ENCODE measurements around the gene IL2RA.

- no peak for TF ChIP-seq CTCF (IDR thresholded peaks at IDR 0.05)
- no peak for TF ChIP-seq POLR2A (IDR thresholded peaks at IDR 0.05)
Observed at GRCh38 chr10:6052247-6053221, 9.6 kb downstream of the IL2RA start.

All from Peyer's patch (tissue), 4 donors.